HG02588 (cell line): ENCODE data around the gene MAPK10.

ENCODE experiments used
- ATAC-seq: cut with Tn5 transposase; IDR thresholded peaks from one replicate; pipeline ENCODE4 v1.9.1; 2021; ENCODE audit warnings: mild to moderate bottlenecking, moderate library complexity; ENCODE audit not compliant: unreplicated experiment

The MAPK10 gene

GRCh38 chr4:86359944-86360478 lies at the start of gene MAPK10:
MAPK10 (minus strand) TSS chr4:86360053.
- peak; percentile 99 for ATAC-seq

- no peak for ATAC-seq
These were observed 43.7 kb upstream of the MAPK10 start for GRCh38 chr4:86403575-86403974.

GRCh38 chr4:86401826-86402225 lies 42.0 kb upstream of the MAPK10 start:
- ATAC-seq: no peak

DNA sequence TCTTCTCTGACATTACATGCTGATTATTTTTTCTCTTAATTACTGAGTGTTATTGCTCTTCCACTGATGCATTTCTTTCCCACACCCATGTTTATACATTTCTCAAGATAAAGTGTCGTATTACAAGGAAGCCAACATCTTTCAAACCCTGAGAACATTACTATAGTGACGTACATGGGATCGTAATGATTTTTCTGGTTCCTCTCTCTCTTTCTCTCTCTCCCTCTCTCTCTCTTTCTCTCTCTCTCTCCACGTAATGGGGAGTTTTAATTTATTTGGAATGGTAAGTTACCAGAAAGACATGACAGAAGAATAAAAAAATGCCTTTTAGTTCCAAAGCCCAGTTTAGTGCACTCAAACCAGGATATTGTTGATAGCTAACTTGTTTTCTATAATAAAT lies 40.4 kb upstream of the MAPK10 start:
- no peak for ATAC-seq

DNA sequence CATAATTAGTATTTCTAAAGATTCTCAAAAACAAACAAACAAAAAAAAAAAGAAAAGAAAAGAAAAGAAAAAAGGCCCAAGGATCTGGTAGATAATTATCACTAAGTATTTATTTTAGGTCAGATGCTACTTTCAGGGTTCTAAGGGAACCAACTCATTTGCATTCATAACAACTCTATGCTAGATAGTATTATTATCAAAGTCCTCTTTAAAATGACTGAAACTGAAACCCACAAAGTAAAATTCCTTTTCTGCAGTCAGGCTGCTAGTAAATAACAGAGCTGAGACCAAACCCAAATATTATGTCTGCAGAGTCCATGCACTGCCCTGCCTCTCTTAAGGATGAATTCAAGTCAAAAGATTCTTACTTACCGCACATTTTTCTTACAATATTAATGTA lies 38.3 kb upstream of the MAPK10 start:
- ATAC-seq: peak; percentile 71

DNA sequence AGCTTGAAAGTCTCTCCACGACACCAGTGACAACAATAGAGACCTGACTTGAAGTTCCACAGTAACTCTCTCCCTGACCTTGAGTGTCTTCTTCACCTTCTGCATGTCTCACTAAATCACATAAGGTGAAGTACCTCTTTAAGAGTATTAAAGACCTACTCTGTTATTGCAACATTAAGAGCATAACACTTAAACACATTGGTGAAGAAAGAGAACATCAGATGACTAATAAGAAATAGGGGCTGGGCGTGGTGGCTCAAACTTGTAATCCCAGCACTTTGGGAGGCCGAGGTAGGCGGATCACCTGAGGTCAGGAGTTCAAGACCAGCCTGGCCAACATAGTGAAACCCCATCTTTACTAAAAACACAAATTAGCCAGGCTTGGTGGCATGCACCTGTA lies 33.9 kb upstream of the MAPK10 start:
- no peak for ATAC-seq

DNA sequence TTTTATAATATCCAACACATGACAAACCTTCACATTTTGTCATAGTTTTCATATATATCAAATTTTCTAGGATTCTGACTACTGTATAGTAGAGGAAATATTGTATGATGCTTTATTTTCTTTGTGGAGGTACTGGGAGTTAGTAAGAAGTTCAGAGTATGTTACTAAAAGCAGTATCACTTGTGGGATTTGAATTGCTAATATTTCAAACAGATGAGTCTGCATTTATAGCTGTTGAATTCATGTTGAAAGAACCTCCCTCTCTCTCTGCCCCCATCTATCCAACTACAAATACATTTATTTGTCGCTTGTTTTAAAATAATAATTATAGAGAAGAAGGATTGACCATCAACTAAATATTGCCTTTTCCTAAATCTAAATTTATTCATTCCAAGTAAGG lies 29.8 kb upstream of the MAPK10 start:
- no peak for ATAC-seq

GRCh38 chr4:86388252-86388651 lies 28.4 kb upstream of the MAPK10 start:
- no peak for ATAC-seq

- no peak for ATAC-seq
These were observed 27.1 kb upstream of the MAPK10 start for GRCh38 chr4:86386817-86387415.

GRCh38 chr4:86386201-86386600 lies 26.3 kb upstream of the MAPK10 start:
- no peak for ATAC-seq

DNA sequence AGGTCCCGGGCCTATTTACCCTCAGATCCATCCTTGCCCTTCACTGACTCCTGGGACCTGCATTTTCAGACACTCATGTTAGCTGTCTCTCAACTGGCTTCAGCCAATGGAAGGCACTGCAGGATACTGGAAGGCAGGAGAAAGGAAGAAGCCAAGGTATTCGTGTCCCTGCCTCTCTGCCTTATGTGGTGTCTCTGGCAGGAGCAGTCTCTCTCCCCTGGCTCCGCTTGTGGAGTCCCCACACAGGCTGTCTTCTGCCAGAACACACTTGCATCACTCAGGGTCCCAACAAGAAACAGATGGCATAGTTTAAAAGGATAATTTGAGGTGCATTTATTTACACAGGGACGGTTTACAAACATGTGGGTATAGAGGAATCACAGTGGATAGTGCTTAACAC lies 21.6 kb upstream of the MAPK10 start:
- ATAC-seq: no peak

- ATAC-seq: no peak
These were observed 20.4 kb upstream of the MAPK10 start for GRCh38 chr4:86380181-86380724.

GRCh38 chr4:86376850-86377249 lies 17.0 kb upstream of the MAPK10 start:
- no peak for ATAC-seq

GRCh38 chr4:86368433-86368832 lies 8.6 kb upstream of the MAPK10 start:
- ATAC-seq: no peak

DNA sequence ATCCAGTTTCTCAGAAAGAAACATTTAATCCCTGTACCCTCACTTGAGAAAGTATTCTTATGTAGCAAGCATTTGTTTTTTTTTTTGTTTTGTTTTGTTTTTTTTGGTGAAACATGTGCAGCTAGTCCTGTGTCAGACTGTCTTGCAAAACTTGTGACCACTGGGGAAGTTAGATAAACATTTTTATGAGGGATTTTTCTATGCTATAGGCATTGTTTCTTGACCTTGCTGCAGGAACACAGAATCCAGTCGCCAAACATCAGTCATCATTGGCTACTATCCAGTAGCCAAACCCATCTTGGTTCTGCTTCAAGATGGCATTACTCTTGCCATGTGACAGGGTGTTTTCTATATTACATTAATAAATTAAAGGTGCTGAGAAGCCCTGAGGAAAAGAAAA lies 7.7 kb upstream of the MAPK10 start:
- ATAC-seq: no peak

DNA sequence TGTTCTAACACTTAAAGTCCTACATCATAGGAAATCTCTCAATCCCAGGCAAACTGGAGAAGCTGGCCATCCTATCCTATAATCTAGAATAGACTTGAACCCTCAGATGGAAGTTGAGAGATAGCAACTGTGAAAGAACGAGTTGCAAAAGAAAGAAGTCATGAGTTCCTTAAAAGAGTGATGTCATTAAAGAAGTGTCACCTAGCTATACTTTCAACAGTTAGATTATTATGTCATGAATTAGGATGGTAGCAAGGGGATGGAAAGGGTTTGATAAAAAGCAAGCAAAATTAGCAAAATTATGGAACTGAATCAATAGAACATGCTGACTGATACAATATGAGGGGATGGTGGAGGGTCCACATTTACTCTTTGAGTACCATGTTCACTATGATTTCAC lies 7.1 kb upstream of the MAPK10 start:
- ATAC-seq: no peak

GRCh38 chr4:86362510-86362909 lies 2.7 kb upstream of the MAPK10 start:
- no peak for ATAC-seq

DNA sequence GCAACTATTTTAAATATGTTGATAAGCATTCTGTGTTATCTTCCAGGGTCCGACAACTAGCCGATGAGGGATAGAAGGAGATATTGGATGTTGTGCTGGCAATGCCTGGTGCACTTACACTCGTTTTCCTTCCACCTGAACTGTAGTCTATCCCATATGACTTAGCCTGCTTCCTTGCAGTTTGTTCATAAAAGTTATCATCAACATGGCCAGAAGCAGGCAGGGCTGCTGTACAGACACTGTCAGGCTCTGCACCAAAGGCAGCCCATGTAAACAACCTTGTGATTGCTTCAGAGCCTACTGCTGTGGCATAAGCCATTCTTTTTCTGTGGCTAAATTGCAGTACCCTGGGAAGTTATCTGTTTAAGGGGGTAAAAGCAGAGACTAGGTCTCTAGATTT lies 1.6 kb downstream of the MAPK10 start:
- ATAC-seq: no peak

DNA sequence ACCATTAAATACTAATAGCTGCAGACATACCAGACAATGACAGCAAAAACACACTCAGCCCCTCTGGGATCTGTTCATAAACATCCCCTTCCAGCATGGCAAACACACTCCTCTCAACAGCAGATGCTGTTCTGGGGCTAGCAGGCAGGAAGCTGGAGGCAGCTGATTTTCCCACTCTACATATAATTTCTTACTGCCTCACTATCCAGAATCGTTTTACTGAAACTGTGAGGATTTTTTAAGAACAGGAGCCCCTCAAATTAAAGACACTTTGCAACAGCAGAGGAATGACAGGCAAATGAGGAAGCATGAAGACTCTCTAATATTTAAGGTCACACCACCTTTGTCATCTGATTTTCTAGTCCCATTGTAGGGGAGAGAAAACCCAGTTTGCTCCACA lies 2.2 kb downstream of the MAPK10 start:
- no peak for ATAC-seq

DNA sequence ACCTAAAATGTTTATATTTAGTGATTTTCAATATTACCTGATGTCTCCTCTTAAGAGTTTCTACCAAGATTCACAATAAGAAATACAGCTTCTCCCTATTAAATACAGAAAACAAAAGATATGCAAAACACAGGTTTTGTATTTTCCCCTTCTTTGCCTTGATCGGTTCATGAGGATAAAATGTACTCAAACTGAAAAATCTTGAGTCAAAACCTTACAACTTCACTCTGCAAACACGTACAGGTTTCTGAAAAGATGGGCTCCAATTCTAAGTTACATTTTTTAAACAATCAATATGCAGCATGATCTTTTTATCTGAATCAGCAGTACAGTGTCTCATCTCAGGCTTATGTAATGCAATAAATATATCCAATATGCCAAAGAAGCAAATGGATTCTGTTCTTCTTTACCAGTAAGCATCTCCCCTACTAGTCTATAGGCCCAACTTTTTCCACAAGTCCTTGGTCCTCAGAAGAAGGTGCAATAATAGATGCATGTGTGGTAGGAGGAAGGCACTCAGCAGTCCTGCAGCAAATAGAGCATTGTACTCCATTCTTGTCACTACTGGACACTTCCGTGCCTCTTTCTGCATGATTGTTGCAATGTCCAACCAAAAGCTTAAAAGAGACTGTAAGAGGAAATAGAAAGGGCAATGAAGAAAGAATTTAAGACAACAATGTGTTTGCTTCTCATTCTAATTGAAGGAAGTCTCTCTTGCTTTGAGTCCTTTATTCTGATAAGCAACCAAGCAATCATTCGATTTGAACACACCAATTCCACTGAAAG lies 3.2 kb downstream of the MAPK10 start:
- no peak for ATAC-seq

GRCh38 chr4:86354390-86354789 lies 5.5 kb downstream of the MAPK10 start:
- no peak for ATAC-seq

GRCh38 chr4:86346320-86346719 lies 13.5 kb downstream of the MAPK10 start:
- ATAC-seq: no peak
